Liver (tissue), 9 donors: ENCODE data around the gene COQ8A. TPM values are rescaled to one million over a fixed set of nuclear protein-coding genes. Genes with fewer than 3 reads are reported as not detected.

Experiments used
- DNase-seq: peaks from one replicate; pipeline ENCODE4 v3.0.0-alpha.2; 2017; ENCODE audit warnings: low spot score
- H3K27ac ChIP-seq, 2 donors: one replicate each; pipeline ENCODE4 v1.7.0; 2013; ENCODE audit warnings: inconsistent platforms in 2 of 2, low read length in 2 of 2, control low read depth in 1 of 2, low read depth in 1 of 2, mild to moderate bottlenecking in 1 of 2
- H3K27me3 ChIP-seq, 4 donors: one replicate each; pipeline versions ENCODE4 v1.6.1 to v1.7.0; 2013; ENCODE audit warnings: low read length in 3 of 4, inconsistent platforms in 1 of 4, mild to moderate bottlenecking in 1 of 4, moderate library complexity in 1 of 4; ENCODE audit not compliant: control insufficient read depth in 4 of 4, insufficient read depth in 4 of 4
- H3K36me3 ChIP-seq, 4 donors: one replicate each; pipeline versions ENCODE4 v1.6.1 to v1.7.0; 2013; ENCODE audit warnings: low read length in 3 of 4, mild to moderate bottlenecking in 3 of 4, low read depth in 1 of 4, moderate library complexity in 1 of 4; ENCODE audit not compliant: control insufficient read depth in 4 of 4, insufficient read depth in 3 of 4
- H3K4me1 ChIP-seq, 4 donors: one replicate each; pipeline versions ENCODE4 v1.6.1 to v1.7.0; 2013; ENCODE audit warnings: low read length in 3 of 4, mild to moderate bottlenecking in 3 of 4, moderate library complexity in 1 of 4; ENCODE audit not compliant: control insufficient read depth in 4 of 4, insufficient read depth in 4 of 4
- H3K4me3 ChIP-seq, 3 donors: one replicate each; pipeline versions ENCODE4 v1.6.1 to v1.7.0; 2013; ENCODE audit warnings: low read length in 3 of 3, control low read depth in 1 of 3, low read depth in 1 of 3, mild to moderate bottlenecking in 1 of 3
- H3K9ac ChIP-seq, 2 donors: one replicate each; pipeline ENCODE4 v1.7.0; 2013; ENCODE audit warnings: low read length in 2 of 2, mild to moderate bottlenecking in 2 of 2, moderate library complexity in 2 of 2, control low read depth in 1 of 2, low read depth in 1 of 2
- H3K9me3 ChIP-seq, 4 donors: one replicate each; pipeline versions ENCODE4 v1.6.1 to v1.7.0; 2013; ENCODE audit warnings: low read length in 3 of 4; ENCODE audit not compliant: control insufficient read depth in 4 of 4
- CTCF ChIP-seq: fragments of 150-350 bp; IDR thresholded peaks from 2 replicates; pipeline ENCODE4 v1.5.1; 2017; ENCODE audit warnings: improper control_type of control experiment, low read depth, low read length; ENCODE audit not compliant: missing input control
- EGR1 ChIP-seq, 2 donors: IDR thresholded peaks; 2 replicates each; pipeline ENCODE4 v1.6.1; 2016 to 2018; ENCODE audit warnings: antibody characterized with exemption in 2 of 2, low read depth in 2 of 2
- FOXA1 ChIP-seq: IDR thresholded peaks from 2 replicates; pipeline ENCODE4 v1.6.1; 2016; ENCODE audit warnings: antibody characterized with exemption
- FOXA2 ChIP-seq: IDR thresholded peaks from 2 replicates; pipeline ENCODE4 v1.6.1; 2016; ENCODE audit warnings: antibody characterized with exemption
- GABPA ChIP-seq, 2 donors: IDR thresholded peaks in 1 of 2; conservative IDR thresholded peaks in 1 of 2; 2 replicates each; pipeline ENCODE4 v1.6.1; 2016; ENCODE audit warnings: antibody characterized with exemption in 2 of 2, mild to moderate bottlenecking in 1 of 2, moderate library complexity in 1 of 2
- HNF4A ChIP-seq, 2 donors: conservative IDR thresholded peaks; 2 replicates each; pipeline ENCODE4 v1.6.1; 2016; ENCODE audit warnings: antibody characterized with exemption in 2 of 2, mild to moderate bottlenecking in 2 of 2
- HNF4G ChIP-seq: IDR thresholded peaks from 2 replicates; pipeline ENCODE4 v1.6.1; 2016; ENCODE audit warnings: antibody characterized with exemption
- JUND ChIP-seq, 2 donors: IDR thresholded peaks; 2 replicates each; pipeline ENCODE4 v1.6.1; 2016; ENCODE audit warnings: antibody characterized with exemption in 2 of 2
- MAX ChIP-seq: IDR thresholded peaks from 2 replicates; pipeline ENCODE4 v1.6.1; 2016; ENCODE audit warnings: antibody characterized with exemption
- NR2F2 ChIP-seq: IDR thresholded peaks from 2 replicates; pipeline ENCODE4 v1.6.1; 2016; ENCODE audit warnings: antibody characterized with exemption
- RAD21 ChIP-seq, 2 donors: IDR thresholded peaks; 2 replicates each; pipeline ENCODE4 v1.6.1; 2016; ENCODE audit warnings: antibody characterized with exemption in 2 of 2, mild to moderate bottlenecking in 2 of 2
- RXRA ChIP-seq, 2 donors: IDR thresholded peaks; 2 replicates each; pipeline ENCODE4 v1.6.1; 2017 to 2018; ENCODE audit warnings: antibody characterized with exemption in 2 of 2, mild to moderate bottlenecking in 1 of 2
- SP1 ChIP-seq: IDR thresholded peaks from 2 replicates; pipeline ENCODE4 v1.6.1; 2018; ENCODE audit warnings: antibody characterized with exemption, mild to moderate bottlenecking
- TAF1 ChIP-seq: conservative IDR thresholded peaks from 2 replicates; pipeline ENCODE4 v1.6.1; 2016; ENCODE audit warnings: antibody characterized with exemption, mild to moderate bottlenecking
- YY1 ChIP-seq: IDR thresholded peaks from 2 replicates; pipeline ENCODE4 v1.6.1; 2016; ENCODE audit warnings: antibody characterized with exemption, mild to moderate bottlenecking
- ZBTB33 ChIP-seq: IDR thresholded peaks from 2 replicates; pipeline ENCODE4 v1.6.1; 2016; ENCODE audit warnings: antibody characterized with exemption
- WGBS: extraction: QIAGEN DNeasy Blood & Tissue Kit; methylation state at CpG from one replicate; pipeline ENCODE4 v1.1.7; 2013; 5-methylcytosine and 5-hydroxymethylcytosine counted together
- polyA plus RNA-seq, 2 donors: library from polyadenylated mRNA; stranded (reverse) in 1 of 2; unstranded in 1 of 2; fragments of 200-250 nt in 1 of 2; fragments of >200 nt in 1 of 2; fragmentation: Nextera tagmentation in 1 of 2; extraction: Ambion mirVana in 1 of 2; gene quantifications; one replicate each; pipeline versions ENCODE4 v1.2.1 to v1.2.3, GENCODE V29; 2013 to 2015
- total RNA-seq, 2 donors: library from RNA; depleted of rRNA; stranded (reverse); fragments of >200 nt; gene quantifications; one replicate each; pipeline ENCODE4 v1.2.3, GENCODE V29; 2014
- TF ChIP-seq, protein P1 (sequence below): IDR thresholded peaks from 2 replicates; pipeline ENCODE4 v1.6.1; 2016; ENCODE audit warnings: antibody characterized with exemption
- TF ChIP-seq, protein P2 (sequence below): IDR thresholded peaks from 2 replicates; pipeline ENCODE4 v1.6.1; 2016; ENCODE audit warnings: antibody characterized with exemption, mild to moderate bottlenecking
- donor health status: healthy.
- donor health status: healthy.
- donor health status: healthy.
- donor health status: healthy.
- donor health status: healthy.

COQ8A gene
- total and polyA plus RNA-seq, 4 donors = 24.4 to 60.0 (median 54.9) TPM

GRCh38 chr1:226979115-226979516, 39.0 kb downstream of the COQ8A start:
- peak; percentile 30 for DNase-seq
- peaks cover 24 to 58% (median 48%) of the 10 kb centered on the region in 4 donors for H3K4me1 ChIP-seq
- no peak overlapping the region for H3K27ac ChIP-seq
- peaks cover 5 to 27% (median 12%) of the 10 kb centered on the region in 4 donors for H3K36me3 ChIP-seq
- TF ChIP-seq ZBTB33 (no peak), HNF4G (no peak), GABPA (IDR thresholded peaks at IDR 0.05 in 1 of 2, conservative IDR thresholded peaks at IDR 0.05 in 1 of 2) (no peak), HNF4A (conservative IDR thresholded peaks at IDR 0.05) (no peak), FOXA1 (no peak), TAF1 (no peak), NR2F2 (no peak), SP1 (no peak), JUND (IDR thresholded peaks at IDR 0.05) (no peak), MAX (no peak), RAD21 (IDR thresholded peaks at IDR 0.05) (no peak), CTCF (no peak), YY1 (no peak), RXRA (IDR thresholded peaks at IDR 0.05) (no peak), EGR1 (IDR thresholded peaks at IDR 0.05; ENCODE audit: low read depth in 2 of 2) (no peak), FOXA2 (no peak)
- TF ChIP-seq, protein P1, sequence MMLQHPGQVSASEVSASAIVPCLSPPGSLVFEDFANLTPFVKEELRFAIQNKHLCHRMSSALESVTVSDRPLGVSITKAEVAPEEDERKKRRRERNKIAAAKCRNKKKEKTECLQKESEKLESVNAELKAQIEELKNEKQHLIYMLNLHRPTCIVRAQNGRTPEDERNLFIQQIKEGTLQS = no peak
- TF ChIP-seq, protein P2, sequence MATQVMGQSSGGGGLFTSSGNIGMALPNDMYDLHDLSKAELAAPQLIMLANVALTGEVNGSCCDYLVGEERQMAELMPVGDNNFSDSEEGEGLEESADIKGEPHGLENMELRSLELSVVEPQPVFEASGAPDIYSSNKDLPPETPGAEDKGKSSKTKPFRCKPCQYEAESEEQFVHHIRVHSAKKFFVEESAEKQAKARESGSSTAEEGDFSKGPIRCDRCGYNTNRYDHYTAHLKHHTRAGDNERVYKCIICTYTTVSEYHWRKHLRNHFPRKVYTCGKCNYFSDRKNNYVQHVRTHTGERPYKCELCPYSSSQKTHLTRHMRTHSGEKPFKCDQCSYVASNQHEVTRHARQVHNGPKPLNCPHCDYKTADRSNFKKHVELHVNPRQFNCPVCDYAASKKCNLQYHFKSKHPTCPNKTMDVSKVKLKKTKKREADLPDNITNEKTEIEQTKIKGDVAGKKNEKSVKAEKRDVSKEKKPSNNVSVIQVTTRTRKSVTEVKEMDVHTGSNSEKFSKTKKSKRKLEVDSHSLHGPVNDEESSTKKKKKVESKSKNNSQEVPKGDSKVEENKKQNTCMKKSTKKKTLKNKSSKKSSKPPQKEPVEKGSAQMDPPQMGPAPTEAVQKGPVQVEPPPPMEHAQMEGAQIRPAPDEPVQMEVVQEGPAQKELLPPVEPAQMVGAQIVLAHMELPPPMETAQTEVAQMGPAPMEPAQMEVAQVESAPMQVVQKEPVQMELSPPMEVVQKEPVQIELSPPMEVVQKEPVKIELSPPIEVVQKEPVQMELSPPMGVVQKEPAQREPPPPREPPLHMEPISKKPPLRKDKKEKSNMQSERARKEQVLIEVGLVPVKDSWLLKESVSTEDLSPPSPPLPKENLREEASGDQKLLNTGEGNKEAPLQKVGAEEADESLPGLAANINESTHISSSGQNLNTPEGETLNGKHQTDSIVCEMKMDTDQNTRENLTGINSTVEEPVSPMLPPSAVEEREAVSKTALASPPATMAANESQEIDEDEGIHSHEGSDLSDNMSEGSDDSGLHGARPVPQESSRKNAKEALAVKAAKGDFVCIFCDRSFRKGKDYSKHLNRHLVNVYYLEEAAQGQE = no peak
- WGBS = 84% methylated on average over 15 of the region's 15 CpGs
- no peak overlapping the region for H3K9ac ChIP-seq
- H3K27me3 ChIP-seq = no peaks in the 10 kb centered on the region
- H3K9me3 ChIP-seq = no peaks in the 10 kb centered on the region
- H3K4me3 ChIP-seq = no peak overlapping the region
